ENCODE data around the gene MOB3B. TPM values are rescaled to one million over a fixed set of nuclear protein-coding genes. Genes with fewer than 3 reads are reported as not detected.

Gene MOB3B
- total and polyA plus RNA-seq, 2 of the 13 experiments (the other 11 are each of a cell fraction or from before 2014, with no cell fraction given): 0.03 to 0.09 TPM

DNA sequence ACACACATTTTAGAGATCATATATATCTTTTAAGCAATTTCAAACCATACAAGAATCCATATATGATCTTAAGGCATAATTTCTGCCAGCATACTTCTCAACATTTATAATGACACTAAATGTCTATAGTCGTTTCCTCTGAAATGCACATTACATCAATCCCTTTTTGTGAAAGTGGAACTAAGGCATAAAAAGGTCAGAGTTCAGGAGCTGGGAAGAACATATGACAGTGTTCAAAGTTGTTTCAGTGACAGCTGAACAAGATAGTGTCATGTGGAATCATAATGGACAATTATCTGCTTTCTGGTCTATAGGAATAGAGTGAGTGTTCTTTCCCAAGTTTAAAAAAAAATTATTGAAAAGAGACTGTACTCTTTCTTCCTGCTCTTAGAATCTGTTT, 2.4 kb upstream of the MOB3B start:
- H3K27ac ChIP-seq (ENCODE audit: extremely low read length, insufficient read depth, low read length): no peak overlapping the region
- no peak overlapping the region for H3K4me3 ChIP-seq (replicated peaks in 1 of 3; ENCODE audit: insufficient read depth in 1 of 3, low read depth in 2 of 3, low read length in 3 of 3)
- no peaks in the 10 kb centered on the region for H4K20me1 ChIP-seq (ENCODE audit: insufficient read depth, low read length)
- no peaks in the 10 kb centered on the region for H3K79me2 ChIP-seq (ENCODE audit: insufficient read depth, low read length)
- no peak overlapping the region for H3K4me2 ChIP-seq (ENCODE audit: low read depth, low read length)
- POLR2A ChIA-PET: no interaction called here
- FAIRE-seq: no peak
- WGBS (ENCODE audit: low lambda C conversion rate): 8% methylated on average over 1 of the region's 1 CpG
- no peak overlapping the region for H3K9ac ChIP-seq (ENCODE audit: insufficient read depth, low read depth, low read length)
- no TSS peak for BruUV-seq (replicated peaks)
- no peak for ATAC-seq
- in situ Hi-C loops (cut with HindIII; ENCODE audit: extremely low pct_ligation_motif_present, low pct_unique_long_range_greater_than_20kb) (no loop called here), intact Hi-C loops (cut with micrococcal nuclease; ENCODE audit: unreplicated experiment) (no loop called here)
- no peaks in the 10 kb centered on the region for H3K36me3 ChIP-seq (replicated peaks in 1 of 2; ENCODE audit: control insufficient read depth in 1 of 2, insufficient read depth in 2 of 2, low read length in 2 of 2)
- H3K4me1 ChIP-seq (ENCODE audit: insufficient read depth, low read length): peaks cover 18% of the 10 kb centered on the region
- CTCF ChIA-PET (ENCODE audit: low intra/inter-chr PET ratio, low total read pairs): interaction anchor here (4.8 kb wide), 1 partner anchor 199 kb away, joined by 46 read pairs; no protein-coding TSS in a partner anchor
- H3K27me3 ChIP-seq (ENCODE audit: control insufficient read depth in 1 of 2, insufficient read depth in 2 of 2, low read length in 2 of 2): peaks cover 7 to 25% of the 10 kb centered on the region in 2 experiments; a peak in 3 of 5 replicates
- H2AFZ ChIP-seq (ENCODE audit: low read length): no peak overlapping the region
- no peak for TF ChIP-seq PPARG (CRISPR knock-in tag; conservative IDR thresholded peaks at IDR 0.05)
- no peak for TF ChIP-seq MTF2 (CRISPR knock-in tag; IDR thresholded peaks at IDR 0.05; ENCODE audit: borderline replicate concordance)
- no peak for TF ChIP-seq ZNF468 (CRISPR knock-in tag; IDR thresholded peaks at IDR 0.05)
- TF ChIP-seq TCF12 (IDR thresholded peaks at IDR 0.05): no peak
- TF ChIP-seq TCF12 (CRISPR knock-in tag; IDR thresholded peaks at IDR 0.05): no peak
- TF ChIP-seq HOXA5 (CRISPR knock-in tag; IDR thresholded peaks at IDR 0.05): no peak
- TF ChIP-seq, protein P1, sequence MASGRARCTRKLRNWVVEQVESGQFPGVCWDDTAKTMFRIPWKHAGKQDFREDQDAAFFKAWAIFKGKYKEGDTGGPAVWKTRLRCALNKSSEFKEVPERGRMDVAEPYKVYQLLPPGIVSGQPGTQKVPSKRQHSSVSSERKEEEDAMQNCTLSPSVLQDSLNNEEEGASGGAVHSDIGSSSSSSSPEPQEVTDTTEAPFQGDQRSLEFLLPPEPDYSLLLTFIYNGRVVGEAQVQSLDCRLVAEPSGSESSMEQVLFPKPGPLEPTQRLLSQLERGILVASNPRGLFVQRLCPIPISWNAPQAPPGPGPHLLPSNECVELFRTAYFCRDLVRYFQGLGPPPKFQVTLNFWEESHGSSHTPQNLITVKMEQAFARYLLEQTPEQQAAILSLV (CRISPR knock-in tag; IDR thresholded peaks at IDR 0.05; ENCODE audit: borderline replicate concordance): no peak
- TF ChIP-seq, protein P2, sequence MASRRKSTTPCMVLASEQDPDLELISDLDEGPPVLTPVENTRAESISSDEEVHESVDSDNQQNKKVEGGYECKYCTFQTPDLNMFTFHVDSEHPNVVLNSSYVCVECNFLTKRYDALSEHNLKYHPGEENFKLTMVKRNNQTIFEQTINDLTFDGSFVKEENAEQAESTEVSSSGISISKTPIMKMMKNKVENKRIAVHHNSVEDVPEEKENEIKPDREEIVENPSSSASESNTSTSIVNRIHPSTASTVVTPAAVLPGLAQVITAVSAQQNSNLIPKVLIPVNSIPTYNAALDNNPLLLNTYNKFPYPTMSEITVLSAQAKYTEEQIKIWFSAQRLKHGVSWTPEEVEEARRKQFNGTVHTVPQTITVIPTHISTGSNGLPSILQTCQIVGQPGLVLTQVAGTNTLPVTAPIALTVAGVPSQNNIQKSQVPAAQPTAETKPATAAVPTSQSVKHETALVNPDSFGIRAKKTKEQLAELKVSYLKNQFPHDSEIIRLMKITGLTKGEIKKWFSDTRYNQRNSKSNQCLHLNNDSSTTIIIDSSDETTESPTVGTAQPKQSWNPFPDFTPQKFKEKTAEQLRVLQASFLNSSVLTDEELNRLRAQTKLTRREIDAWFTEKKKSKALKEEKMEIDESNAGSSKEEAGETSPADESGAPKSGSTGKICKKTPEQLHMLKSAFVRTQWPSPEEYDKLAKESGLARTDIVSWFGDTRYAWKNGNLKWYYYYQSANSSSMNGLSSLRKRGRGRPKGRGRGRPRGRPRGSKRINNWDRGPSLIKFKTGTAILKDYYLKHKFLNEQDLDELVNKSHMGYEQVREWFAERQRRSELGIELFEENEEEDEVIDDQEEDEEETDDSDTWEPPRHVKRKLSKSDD (CRISPR knock-in tag; IDR thresholded peaks at IDR 0.05; ENCODE audit: low read depth): no peak
- H3K9me3 ChIP-seq (ENCODE audit: low read length): no peaks in the 10 kb centered on the region
- DNase-seq (ENCODE audit: low spot score): no peak

Data from HepG2 (cell line).